Measurements from ENCODE around the gene RPL7L1. TPM values are rescaled to one million over a fixed set of nuclear protein-coding genes. Genes with fewer than 3 reads are reported as not detected.

The RPL7L1 gene
- total RNA-seq, 5 donors from 2014 or later (not counting 1 experiment from before 2014, with no cell fraction given), result 62.5 to 89.2 (median 81.3) TPM

DNA sequence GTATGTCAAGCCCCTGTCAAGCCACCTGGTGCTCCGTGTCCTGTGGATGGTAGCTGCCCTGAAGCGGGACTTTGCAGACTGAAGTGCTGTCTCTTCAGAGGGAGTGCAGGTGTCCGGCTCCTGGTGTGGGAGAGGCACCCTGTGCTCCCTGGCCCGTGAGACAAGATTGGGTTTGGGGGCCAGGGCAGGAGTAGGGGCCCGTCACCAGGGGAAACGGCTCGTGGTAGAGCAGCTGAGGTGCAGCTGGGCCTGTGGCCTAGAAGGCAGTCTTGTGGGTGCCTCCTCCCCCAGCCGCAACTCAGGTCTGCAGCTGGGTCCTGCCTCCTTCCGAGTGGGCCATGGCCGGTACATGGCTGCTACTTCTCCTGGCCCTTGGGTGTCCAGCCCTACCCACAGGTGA is 36.3 kb downstream of the RPL7L1 start, which contains the start of gene PTCRA:
TSS of gene PTCRA (plus strand) at position 322 of the 400 bp plus-strand sequence. CDS start at position 339, 17 bp downstream.
- Mint-ChIP-seq H3K4me1 (peaks cover 0 to 4% (median 3%) of the 10 kb centered on the region in 3 donors), H3K4me3 (no peak within 1 kb of the TSS), H3K27ac (no peak within 1 kb of the TSS), H3K27me3 (peaks cover 4 to 16% of the 10 kb centered on the region in 2 donors), H3K9me3 (no peaks in the 10 kb centered on the region), H3K36me3 (no peaks in the 10 kb centered on the region)
- DNase-seq (no peak), ATAC-seq (replicated peaks in 1 of 4) (no peak)
- ChIA-PET CTCF (no interaction called here), POLR2A (interaction anchor here (0.5 to 0.7 kb wide), 2 partner anchors 100 to 406 kb away, joined by 3 to 4 read pairs; no protein-coding TSS in a partner anchor)
- H3K4me1 ChIP-seq (ENCODE audit: control insufficient read depth in 1 of 2, extremely low read depth in 1 of 2, insufficient read depth in 2 of 2, low read length in 2 of 2), result peaks cover 5 to 8% of the 10 kb centered on the region in 2 experiments
- H3K4me3 ChIP-seq (ENCODE audit: control insufficient read depth in 1 of 2, extremely low read depth in 1 of 2, low read length in 1 of 2), result no peak within 1 kb of the TSS
- H3K9me3 ChIP-seq, result no peaks in the 10 kb centered on the region
- 79% methylated on average over 8 of the region's 10 CpGs for WGBS (ENCODE audit: insufficient coverage)
- no peaks in the 10 kb centered on the region for H3K36me3 ChIP-seq (ENCODE audit: control insufficient read depth in 2 of 2, extremely low read depth in 1 of 2, insufficient read depth in 1 of 2, low read length in 1 of 2)
- H3K27me3 ChIP-seq (replicated peaks in 1 of 2; ENCODE audit: control insufficient read depth in 2 of 2, extremely low read depth in 1 of 2, insufficient read depth in 2 of 2, low read length in 1 of 2), result peaks cover 0 to 27% of the 10 kb centered on the region in 2 experiments
- H3K27ac ChIP-seq (ENCODE audit: low read length), result no peak within 1 kb of the TSS

DNA sequence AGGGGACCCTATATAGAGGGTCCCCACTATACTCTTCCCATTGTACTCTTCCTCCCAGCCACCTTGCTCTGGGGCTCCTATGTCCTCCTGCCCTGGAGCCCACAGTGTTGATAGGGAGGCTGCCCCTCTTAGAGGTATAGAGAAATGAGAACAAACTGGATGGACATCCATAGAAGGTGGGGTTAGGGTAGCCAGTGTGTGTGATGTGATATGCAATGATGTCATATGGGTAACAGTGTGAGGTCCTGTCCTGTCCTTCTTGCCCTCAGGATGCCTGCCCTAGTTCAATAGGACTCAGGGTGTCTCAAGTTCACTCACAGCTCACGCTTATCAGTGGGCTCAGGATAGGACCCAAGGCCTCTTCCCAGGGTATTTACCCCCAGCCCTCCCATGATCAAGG is 36.9 kb downstream of the RPL7L1 start:
- no peaks in the 10 kb centered on the region for H3K9me3 ChIP-seq
- no peaks in the 10 kb centered on the region for H3K36me3 ChIP-seq (ENCODE audit: control insufficient read depth in 2 of 2, extremely low read depth in 1 of 2, insufficient read depth in 1 of 2, low read length in 1 of 2)
- no peak for ATAC-seq (replicated peaks in 1 of 4)
- peaks cover 0 to 22% of the 10 kb centered on the region in 2 experiments for H3K27me3 ChIP-seq (replicated peaks in 1 of 2; ENCODE audit: control insufficient read depth in 2 of 2, extremely low read depth in 1 of 2, insufficient read depth in 2 of 2, low read length in 1 of 2)
- H3K27ac ChIP-seq (ENCODE audit: low read length), result no peak overlapping the region
- Mint-ChIP-seq H3K36me3 (no peaks in the 10 kb centered on the region), H3K4me3 (no peak overlapping the region), H3K27me3 (peaks cover 1 to 14% of the 10 kb centered on the region in 2 donors), H3K4me1 (peaks cover 0 to 1% (median 1%) of the 10 kb centered on the region in 3 donors), H3K27ac (no peak overlapping the region), H3K9me3 (no peaks in the 10 kb centered on the region)
- WGBS (ENCODE audit: insufficient coverage), result no CpG with 5 or more reads among the region's 1 CpG
- H3K4me1 ChIP-seq (ENCODE audit: control insufficient read depth in 1 of 2, extremely low read depth in 1 of 2, insufficient read depth in 2 of 2, low read length in 2 of 2), result peaks cover 4% of the 10 kb centered on the region in 2 experiments
- no peak overlapping the region for H3K4me3 ChIP-seq (ENCODE audit: control insufficient read depth in 1 of 2, extremely low read depth in 1 of 2, low read length in 1 of 2)
- CTCF ChIA-PET, result interaction anchor here in 1 of 2 donors (0.5 kb wide), 1 partner anchor 648 kb away, joined by 5 read pairs; no protein-coding TSS in a partner anchor
- POLR2A ChIA-PET, result interaction anchor here (0.5 to 0.6 kb wide), 2 partner anchors 100 to 177 kb away, joined by 3 read pairs; no protein-coding TSS in a partner anchor
- no peak for DNase-seq

DNA sequence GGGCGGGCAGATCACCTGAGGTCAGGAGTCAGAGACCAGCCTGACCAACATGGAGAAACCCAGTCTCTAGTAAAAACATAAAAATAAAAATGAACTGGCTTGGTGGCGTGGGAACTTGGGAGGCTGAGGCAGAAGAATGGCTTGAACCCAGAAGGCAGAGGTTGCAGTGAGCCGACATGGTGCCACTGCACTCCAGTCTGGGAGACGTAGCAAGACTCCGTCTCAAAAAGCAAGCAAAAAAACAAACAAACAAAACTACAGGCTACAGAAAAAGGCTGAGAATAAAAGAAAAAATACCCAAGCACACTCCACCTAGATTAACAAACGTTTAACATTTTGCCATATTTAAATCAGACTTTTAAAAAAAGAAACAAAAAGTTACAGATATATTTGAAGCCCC is 42.4 kb downstream of the RPL7L1 start:
- ChIA-PET POLR2A (no interaction called here), CTCF (interaction anchor here in 1 of 2 donors (0.7 to 0.8 kb wide), 2 partner anchors 53 to 222 kb away, joined by 4 read pairs; no protein-coding TSS in a partner anchor)
- H3K27me3 Mint-ChIP-seq, result no peaks in the 10 kb centered on the region
- no peak for ATAC-seq (replicated peaks in 1 of 4)
- Histone ChIP-seq H3K9me3 (no peaks in the 10 kb centered on the region), H3K4me3 (ENCODE audit: control insufficient read depth in 1 of 2, extremely low read depth in 1 of 2, low read length in 1 of 2) (no peak overlapping the region), H3K36me3 (ENCODE audit: control insufficient read depth in 2 of 2, extremely low read depth in 1 of 2, insufficient read depth in 1 of 2, low read length in 1 of 2) (no peaks in the 10 kb centered on the region), H3K27ac (ENCODE audit: low read length) (no peak overlapping the region), H3K27me3 (replicated peaks in 1 of 2; ENCODE audit: control insufficient read depth in 2 of 2, extremely low read depth in 1 of 2, insufficient read depth in 2 of 2, low read length in 1 of 2) (no peaks in the 10 kb centered on the region), H3K4me1 (ENCODE audit: control insufficient read depth in 1 of 2, extremely low read depth in 1 of 2, insufficient read depth in 2 of 2, low read length in 2 of 2) (no peaks in the 10 kb centered on the region)
- DNase-seq, result no peak
- H3K9me3 Mint-ChIP-seq, result no peaks in the 10 kb centered on the region
- no peaks in the 10 kb centered on the region for H3K36me3 Mint-ChIP-seq
- 57% methylated on average over 2 of the region's 6 CpGs for WGBS (ENCODE audit: insufficient coverage)
- H3K4me3 Mint-ChIP-seq, result no peak overlapping the region
- no peak overlapping the region for H3K27ac Mint-ChIP-seq
- no peaks in the 10 kb centered on the region for H3K4me1 Mint-ChIP-seq

DNA sequence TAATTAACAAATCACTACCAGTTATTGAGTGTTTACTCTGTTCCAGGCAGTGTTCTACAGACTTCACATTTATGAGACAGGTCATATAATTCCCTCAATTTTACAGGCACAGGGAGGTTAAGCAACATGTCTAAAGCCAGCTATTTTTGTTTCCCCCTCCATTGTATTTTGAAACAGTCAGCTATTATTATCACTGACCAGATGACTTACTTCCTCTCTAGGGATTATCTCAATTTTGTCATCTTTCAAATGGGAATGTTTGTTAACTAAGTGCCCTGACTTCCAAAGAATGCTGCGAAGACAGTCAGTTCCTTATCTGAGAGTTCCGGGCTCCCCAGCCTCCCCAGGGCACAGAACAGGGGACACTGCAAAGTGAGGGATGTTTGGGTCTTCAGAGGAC is 44.2 kb downstream of the RPL7L1 start:
- H3K36me3 Mint-ChIP-seq, result no peaks in the 10 kb centered on the region
- H3K9me3 Mint-ChIP-seq, result no peaks in the 10 kb centered on the region
- Histone ChIP-seq H3K9me3 (no peaks in the 10 kb centered on the region), H3K4me1 (ENCODE audit: control insufficient read depth in 1 of 2, extremely low read depth in 1 of 2, insufficient read depth in 2 of 2, low read length in 2 of 2) (peaks cover 4 to 10% of the 10 kb centered on the region in 2 experiments), H3K27ac (ENCODE audit: low read length) (no peak overlapping the region), H3K27me3 (replicated peaks in 1 of 2; ENCODE audit: control insufficient read depth in 2 of 2, extremely low read depth in 1 of 2, insufficient read depth in 2 of 2, low read length in 1 of 2) (no peaks in the 10 kb centered on the region), H3K36me3 (ENCODE audit: control insufficient read depth in 2 of 2, extremely low read depth in 1 of 2, insufficient read depth in 1 of 2, low read length in 1 of 2) (no peaks in the 10 kb centered on the region), H3K4me3 (ENCODE audit: control insufficient read depth in 1 of 2, extremely low read depth in 1 of 2, low read length in 1 of 2) (no peak overlapping the region)
- peaks cover 5 to 6% (median 5%) of the 10 kb centered on the region in 3 donors for H3K4me1 Mint-ChIP-seq
- no peak overlapping the region for H3K27ac Mint-ChIP-seq
- DNase-seq (no peak), ATAC-seq (replicated peaks in 1 of 4) (no peak)
- ChIA-PET CTCF (no interaction called here), POLR2A (interaction anchor here in 1 of 2 donors (0.6 kb wide), 1 partner anchor 240 kb away, joined by 4 read pairs; no protein-coding TSS in a partner anchor)
- no peak overlapping the region for H3K4me3 Mint-ChIP-seq
- no peaks in the 10 kb centered on the region for H3K27me3 Mint-ChIP-seq
- WGBS (ENCODE audit: insufficient coverage), result 100% methylated on average over 1 of the region's 2 CpGs

DNA sequence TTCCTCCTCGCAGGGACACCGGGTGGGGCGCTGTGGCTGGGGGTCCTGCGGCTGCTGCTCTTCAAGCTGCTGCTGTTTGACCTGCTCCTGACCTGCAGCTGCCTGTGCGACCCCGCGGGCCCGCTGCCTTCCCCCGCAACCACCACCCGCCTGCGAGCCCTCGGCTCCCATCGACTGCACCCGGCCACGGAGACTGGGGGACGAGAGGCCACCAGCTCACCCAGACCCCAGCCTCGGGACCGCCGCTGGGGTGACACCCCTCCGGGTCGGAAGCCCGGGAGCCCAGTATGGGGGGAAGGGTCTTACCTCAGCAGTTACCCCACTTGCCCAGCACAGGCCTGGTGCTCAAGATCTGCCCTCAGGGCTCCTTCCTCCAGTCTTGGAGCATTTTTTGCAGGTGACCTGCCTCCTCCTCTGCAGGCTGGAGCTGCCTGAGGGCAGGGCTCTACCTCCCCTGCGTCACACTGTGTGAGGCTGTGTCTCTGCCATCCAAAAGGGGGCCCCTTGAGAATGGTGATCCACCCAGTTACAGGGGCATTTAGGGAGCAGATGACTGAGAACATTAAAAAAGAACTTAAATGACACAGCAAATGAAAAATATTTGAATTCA is 45.9 kb downstream of the RPL7L1 start:
- 96% methylated on average over 19 of the region's 23 CpGs for WGBS (ENCODE audit: insufficient coverage)
- ATAC-seq (replicated peaks in 1 of 4) (no peak), DNase-seq (no peak)
- Histone ChIP-seq H3K27me3 (replicated peaks in 1 of 2; ENCODE audit: control insufficient read depth in 2 of 2, extremely low read depth in 1 of 2, insufficient read depth in 2 of 2, low read length in 1 of 2) (no peaks in the 10 kb centered on the region), H3K36me3 (ENCODE audit: control insufficient read depth in 2 of 2, extremely low read depth in 1 of 2, insufficient read depth in 1 of 2, low read length in 1 of 2) (no peaks in the 10 kb centered on the region), H3K27ac (ENCODE audit: low read length) (no peak overlapping the region), H3K4me1 (ENCODE audit: control insufficient read depth in 1 of 2, extremely low read depth in 1 of 2, insufficient read depth in 2 of 2, low read length in 2 of 2) (peaks cover 4 to 17% of the 10 kb centered on the region in 2 experiments), H3K9me3 (no peaks in the 10 kb centered on the region), H3K4me3 (ENCODE audit: control insufficient read depth in 1 of 2, extremely low read depth in 1 of 2, low read length in 1 of 2) (no peak overlapping the region)
- CTCF ChIA-PET, result interaction anchor here in 1 of 2 donors (0.6 kb wide), 2 partner anchors 15 to 50 kb away, joined by 3 to 4 read pairs; no protein-coding TSS in a partner anchor
- no peaks in the 10 kb centered on the region for H3K27me3 Mint-ChIP-seq
- H3K4me1 Mint-ChIP-seq, result peaks cover 10 to 15% (median 14%) of the 10 kb centered on the region in 3 donors
- POLR2A ChIA-PET, result no interaction called here
- no peaks in the 10 kb centered on the region for H3K9me3 Mint-ChIP-seq
- peaks cover 3% of the 10 kb centered on the region for H3K36me3 Mint-ChIP-seq
- H3K27ac Mint-ChIP-seq, result peak overlapping the region in 1 of 2 donors; percentile 13
- no peak overlapping the region for H3K4me3 Mint-ChIP-seq

DNA sequence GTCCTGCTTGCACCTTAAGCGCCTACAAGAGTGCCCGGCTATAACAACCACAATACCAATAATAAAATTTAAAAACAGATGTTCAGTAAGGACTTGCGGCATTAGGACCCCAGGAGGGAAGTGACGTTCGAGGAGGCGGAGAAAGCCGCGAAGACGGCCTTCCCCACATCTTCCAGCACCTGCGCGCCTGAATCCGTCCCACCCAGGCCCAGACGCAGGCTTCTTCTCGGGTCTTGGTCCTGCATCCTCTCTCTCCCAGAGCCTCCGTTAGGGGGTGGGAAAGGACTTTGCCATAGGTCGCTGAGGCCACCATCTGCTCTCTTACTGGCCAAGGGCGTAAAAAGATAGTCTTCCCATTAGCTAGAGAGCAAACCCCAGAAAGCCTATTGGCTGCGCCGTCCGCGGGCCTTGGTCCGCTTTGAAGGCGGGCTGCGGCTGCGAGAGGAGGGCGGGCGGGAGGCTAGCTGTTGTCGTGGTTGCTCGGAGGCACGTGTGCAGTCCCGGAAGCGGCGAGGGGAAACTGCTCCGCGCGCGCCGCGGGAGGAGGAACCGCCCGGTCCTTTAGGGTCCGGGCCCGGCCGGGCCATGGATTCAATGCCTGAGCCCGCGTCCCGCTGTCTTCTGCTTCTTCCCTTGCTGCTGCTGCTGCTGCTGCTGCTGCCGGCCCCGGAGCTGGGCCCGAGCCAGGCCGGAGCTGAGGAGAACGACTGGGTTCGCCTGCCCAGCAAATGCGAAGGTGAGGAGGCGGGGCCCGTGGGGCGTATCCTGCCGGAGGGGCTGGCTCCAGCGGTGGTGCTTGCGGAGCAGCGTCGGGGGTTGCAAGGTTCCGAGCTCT is 49.8 kb downstream of the RPL7L1 start, which contains the start of gene CNPY3:
TSS of gene CNPY3 (plus strand) at position 495 of the 835 bp plus-strand sequence. CDS start at position 586, 91 bp downstream.
- Mint-ChIP-seq H3K36me3 (peaks cover 17% of the 10 kb centered on the region), H3K9me3 (no peaks in the 10 kb centered on the region), H3K27ac (peak within 1 kb of the TSS; percentile 98 to 99), H3K4me1 (peaks cover 42 to 51% (median 51%) of the 10 kb centered on the region in 3 donors), H3K27me3 (no peaks in the 10 kb centered on the region), H3K4me3 (peak within 1 kb of the TSS; percentile 86 to 99 (median 96))
- H3K36me3 ChIP-seq (ENCODE audit: control insufficient read depth in 2 of 2, extremely low read depth in 1 of 2, insufficient read depth in 1 of 2, low read length in 1 of 2), result peaks cover 0 to 9% of the 10 kb centered on the region in 2 donors
- H3K27ac ChIP-seq (ENCODE audit: low read length), result peak within 1 kb of the TSS; percentile 94
- ChIA-PET POLR2A (interaction anchor here (0.6 to 2.4 kb wide), 21 partner anchors 29 to 1458 kb away, joined by 3 to 25 read pairs (median 4); partner anchors contain the start of genes KLHDC3 (in 2 of the 2), PPP2R5D (in 2 of the 2), HSP90AB1 (in 1 of the 2) and KLC4 (in 1 of the 2)), CTCF (interaction anchor here (0.5 to 2.2 kb wide), 14 partner anchors 28 to 945 kb away, joined by 3 to 22 read pairs (median 3); partner anchors contain the start of genes KLHDC3 (in 1 of the 2), MEA1 (in 1 of the 2), PPP2R5D (in 1 of the 2) and RPL7L1 (in 1 of the 2))
- H3K4me1 ChIP-seq (ENCODE audit: control insufficient read depth in 1 of 2, extremely low read depth in 1 of 2, insufficient read depth in 2 of 2, low read length in 2 of 2), result peaks cover 16 to 53% of the 10 kb centered on the region in 2 experiments
- H3K4me3 ChIP-seq (ENCODE audit: control insufficient read depth in 1 of 2, extremely low read depth in 1 of 2, low read length in 1 of 2), result peak within 1 kb of the TSS; percentile 77 to 84
- ATAC-seq (replicated peaks in 1 of 4) (peak; percentile 85 to 87 (median 86)), DNase-seq (peak; percentile 85 to 98 (median 93))
- no peaks in the 10 kb centered on the region for H3K27me3 ChIP-seq (replicated peaks in 1 of 2; ENCODE audit: control insufficient read depth in 2 of 2, extremely low read depth in 1 of 2, insufficient read depth in 2 of 2, low read length in 1 of 2)
- WGBS (ENCODE audit: insufficient coverage), result under 1% methylated on average over 47 of the region's 63 CpGs
- H3K9me3 ChIP-seq, result no peaks in the 10 kb centered on the region
